GM13976 (cell line): ENCODE data around the gene CRIP1.

Source experiments
- DNase-seq: peaks from one replicate; pipeline ENCODE4 v3.0.0; 2012; ENCODE audit warnings: low spot score
- in situ Hi-C: fragments of 300-500 bp; cut with MboI; formaldehyde crosslinking; loops from one replicate; pipeline ENCODE4 v1.12.0; 2022; ENCODE audit warnings: low sequenced_read_pairs, mixed read lengths, inconsistent platforms; ENCODE audit not compliant: unreplicated experiment
- TF ChIP-seq, protein P1 (sequence below): IDR thresholded peaks from 2 replicates; pipeline ENCODE4 v1.5.1; 2012; ENCODE audit warnings: borderline replicate concordance, mild to moderate bottlenecking; ENCODE audit not compliant: insufficient read depth; ENCODE audit errors: extremely low read depth, missing control alignments, control extremely low read depth

The CRIP1 gene

DNA sequence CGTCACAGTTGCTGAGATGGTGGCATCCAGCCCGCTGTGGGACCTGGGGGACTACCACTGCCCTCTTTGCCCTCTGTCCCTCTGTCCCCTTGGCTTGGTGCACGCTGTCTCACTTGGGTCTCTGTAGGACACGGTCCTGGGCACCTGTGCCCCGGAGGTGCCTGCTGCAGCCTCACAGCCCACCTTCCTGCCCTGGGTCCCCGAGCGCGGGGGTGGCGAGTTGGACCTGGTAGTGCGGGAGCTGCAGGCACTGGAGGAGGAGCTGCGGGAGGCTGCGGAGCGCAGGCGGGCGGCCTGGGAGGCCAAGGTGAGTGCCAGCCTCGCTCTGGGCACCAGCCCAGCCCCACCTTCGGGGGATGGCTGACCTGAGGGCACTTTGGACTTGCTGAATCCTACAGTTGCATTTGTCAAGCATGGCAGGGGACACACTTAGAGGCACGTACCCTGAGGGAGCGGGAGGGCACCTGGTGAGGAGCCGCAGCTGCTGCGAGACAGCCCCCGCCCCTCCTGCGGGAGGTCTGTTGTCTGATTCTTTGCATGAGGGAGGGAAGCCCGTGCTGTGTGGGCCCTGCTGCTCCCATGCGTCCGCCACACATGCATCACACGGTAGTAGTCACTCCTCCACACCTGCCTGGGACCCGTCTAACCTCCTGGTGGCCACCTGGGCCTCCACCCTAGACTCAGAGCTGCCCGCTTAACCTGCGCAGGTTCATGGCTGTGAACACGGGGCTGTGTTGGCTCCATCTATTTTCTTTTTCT, 11.2 kb downstream of the CRIP1 start:
- TF ChIP-seq, protein P1, sequence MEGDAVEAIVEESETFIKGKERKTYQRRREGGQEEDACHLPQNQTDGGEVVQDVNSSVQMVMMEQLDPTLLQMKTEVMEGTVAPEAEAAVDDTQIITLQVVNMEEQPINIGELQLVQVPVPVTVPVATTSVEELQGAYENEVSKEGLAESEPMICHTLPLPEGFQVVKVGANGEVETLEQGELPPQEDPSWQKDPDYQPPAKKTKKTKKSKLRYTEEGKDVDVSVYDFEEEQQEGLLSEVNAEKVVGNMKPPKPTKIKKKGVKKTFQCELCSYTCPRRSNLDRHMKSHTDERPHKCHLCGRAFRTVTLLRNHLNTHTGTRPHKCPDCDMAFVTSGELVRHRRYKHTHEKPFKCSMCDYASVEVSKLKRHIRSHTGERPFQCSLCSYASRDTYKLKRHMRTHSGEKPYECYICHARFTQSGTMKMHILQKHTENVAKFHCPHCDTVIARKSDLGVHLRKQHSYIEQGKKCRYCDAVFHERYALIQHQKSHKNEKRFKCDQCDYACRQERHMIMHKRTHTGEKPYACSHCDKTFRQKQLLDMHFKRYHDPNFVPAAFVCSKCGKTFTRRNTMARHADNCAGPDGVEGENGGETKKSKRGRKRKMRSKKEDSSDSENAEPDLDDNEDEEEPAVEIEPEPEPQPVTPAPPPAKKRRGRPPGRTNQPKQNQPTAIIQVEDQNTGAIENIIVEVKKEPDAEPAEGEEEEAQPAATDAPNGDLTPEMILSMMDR: no peak
- no peak for DNase-seq
- in situ Hi-C loops: no loop called here

DNA sequence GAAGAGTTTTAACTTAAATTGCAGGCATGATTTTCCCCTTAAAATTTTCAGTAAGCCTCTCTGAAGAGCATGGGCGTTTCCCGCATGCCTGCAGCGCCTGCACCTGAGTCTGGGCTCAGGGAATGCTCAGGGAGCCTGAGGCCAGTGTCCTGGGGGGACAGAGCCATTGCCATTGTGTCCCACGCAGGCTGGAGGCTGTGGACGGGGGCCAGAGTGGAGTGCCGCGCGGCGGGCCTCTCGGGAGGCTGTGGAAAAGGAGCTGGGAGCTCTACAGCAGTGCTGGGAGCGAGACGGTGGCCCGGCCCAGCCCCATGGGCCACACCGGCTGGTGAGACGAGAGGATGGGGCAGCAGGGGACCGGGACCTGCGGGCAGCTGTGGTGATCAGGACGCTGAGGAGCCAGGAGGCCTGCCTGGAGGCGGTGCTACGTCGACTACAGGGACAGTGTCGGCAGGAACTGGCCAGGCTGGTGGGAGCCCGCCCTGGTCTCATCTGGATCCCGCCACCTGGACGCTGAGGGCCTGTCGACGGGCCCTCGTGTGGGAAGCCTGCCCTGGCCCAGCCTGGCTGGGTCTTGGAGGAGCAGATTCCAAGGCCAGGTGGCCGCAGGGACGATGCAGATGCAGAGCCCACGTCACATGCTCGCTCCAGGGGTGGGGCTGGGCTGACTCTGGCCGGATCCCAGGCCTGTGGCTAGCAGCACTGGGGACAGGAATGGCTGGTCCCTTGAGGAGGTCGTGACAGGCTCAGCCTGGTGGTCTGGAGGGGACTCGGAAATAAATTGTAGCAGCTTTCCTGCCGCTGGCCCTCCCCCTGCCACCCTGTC, 12.0 kb downstream of the CRIP1 start:
- in situ Hi-C loops: no loop called here
- no peak for DNase-seq
- TF ChIP-seq, protein P1: no peak

DNA sequence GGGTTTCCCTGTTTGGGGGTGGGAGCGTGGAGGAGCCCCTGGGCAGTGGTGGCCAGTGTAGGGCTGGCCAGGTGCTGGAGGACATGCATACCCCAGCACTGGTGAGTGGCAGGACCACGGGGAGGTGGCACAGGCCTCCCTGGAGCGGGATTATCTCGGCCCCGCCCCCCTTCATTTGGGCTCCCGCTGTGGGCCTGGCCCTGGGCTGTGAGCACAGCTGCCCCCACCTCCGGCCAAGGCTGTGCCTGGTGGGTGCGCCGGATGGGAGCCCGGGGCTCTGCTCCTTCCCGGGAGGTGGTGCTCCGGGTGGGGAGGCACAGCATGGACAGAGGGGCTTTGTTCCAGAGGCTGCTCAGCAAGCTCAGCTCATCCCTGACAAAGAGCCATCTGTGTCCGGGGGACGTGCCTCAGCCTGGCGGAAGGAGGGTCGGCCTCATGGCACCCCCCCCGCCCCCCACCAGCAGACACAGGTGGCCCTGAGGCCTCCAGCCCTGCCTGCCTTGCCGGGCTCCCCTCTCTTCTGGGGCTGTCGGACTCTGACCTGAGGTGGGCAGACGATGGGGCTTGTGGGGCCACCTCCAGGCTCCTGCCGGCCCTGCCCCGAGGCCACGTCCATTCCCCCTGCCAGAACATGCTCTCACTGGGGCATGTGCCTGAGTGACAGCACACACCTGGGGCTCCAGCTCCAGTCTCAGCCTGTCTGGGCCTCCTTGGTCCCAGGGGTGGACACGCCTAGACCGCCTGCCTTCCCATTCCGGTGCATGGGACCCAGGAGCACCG, 12.8 kb downstream of the CRIP1 start:
- TF ChIP-seq, protein P1: no peak
- in situ Hi-C loops: no loop called here
- DNase-seq: no peak

DNA sequence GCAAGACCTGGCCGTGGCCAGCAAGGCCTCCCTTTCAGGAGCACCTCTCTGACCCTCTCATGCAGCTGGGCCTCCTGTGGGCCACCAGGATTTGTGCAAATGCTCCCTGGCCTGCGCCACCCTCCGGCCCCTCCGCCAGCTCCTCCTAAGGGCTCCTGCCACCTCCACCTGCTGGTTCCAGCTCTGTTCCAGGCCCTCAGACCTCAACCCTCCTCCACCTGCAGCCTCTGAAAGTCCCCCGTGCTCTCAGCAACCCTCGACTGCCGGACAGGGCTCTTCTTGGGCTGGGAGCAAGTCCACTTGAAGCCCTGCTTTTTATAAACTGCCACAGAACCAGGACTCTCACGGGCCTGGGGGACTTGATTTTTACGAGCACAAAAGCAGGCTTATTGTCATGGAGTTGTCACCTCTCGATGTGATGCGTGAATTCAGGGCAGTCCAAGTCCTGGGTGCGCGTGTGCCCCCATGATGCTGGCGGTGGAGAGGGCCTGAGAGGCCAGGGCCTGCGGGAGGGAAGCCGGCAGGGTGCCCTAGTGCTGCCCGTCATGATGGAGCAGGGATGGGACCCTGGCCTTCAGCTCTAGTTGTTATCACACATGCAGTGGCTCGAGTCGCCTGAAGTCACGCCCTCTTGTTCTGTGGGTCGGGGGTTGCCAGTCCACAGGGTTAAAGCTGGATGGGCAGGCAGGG, 13.5 kb downstream of the CRIP1 start:
- TF ChIP-seq, protein P1: no peak
- DNase-seq: no peak
- in situ Hi-C loops: no loop called here

DNA sequence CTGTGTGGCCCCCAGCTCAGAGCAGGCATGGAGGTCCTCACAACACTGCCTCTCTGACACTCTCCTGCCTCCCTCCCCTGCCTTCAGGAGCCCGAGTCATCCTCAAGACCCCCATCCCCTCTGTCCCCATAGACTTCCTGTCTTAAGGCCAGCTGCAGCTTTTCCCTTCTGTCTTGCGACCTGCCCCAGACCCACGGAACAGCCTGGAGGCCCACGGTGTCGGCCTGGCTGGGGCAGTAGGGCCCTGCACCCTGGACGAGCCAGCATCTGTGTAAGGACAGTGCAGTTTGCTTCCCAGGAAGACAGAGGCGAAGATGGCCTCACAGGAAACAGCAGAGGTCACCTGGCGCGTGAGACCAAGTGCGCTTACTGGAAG, 14.0 kb downstream of the CRIP1 start:
- no peak for DNase-seq
- in situ Hi-C loops: no loop called here

More for the DNA sequence above, 14.0 kb downstream of the CRIP1 start:
- TF ChIP-seq, protein P1: no peak
